ENCODE results near the gene FRMD5. TPM values are rescaled to one million over a fixed set of nuclear protein-coding genes. Genes with fewer than 3 reads are reported as not detected.

FRMD5 gene
- total RNA-seq, 1 donor from 2014 or later, result 7.8 TPM

- H3K36me3 Mint-ChIP-seq (ENCODE audit: insufficient read depth), result peaks cover 2% of the 10 kb centered on the region
- no peak for DNase-seq (ENCODE audit: low spot score, unreplicated experiment)
- no peak for TF ChIP-seq CTCF (IDR thresholded peaks at IDR 0.05; ENCODE audit: unreplicated experiment)
- no peaks in the 10 kb centered on the region for H3K27me3 Mint-ChIP-seq
- no peak overlapping the region for H3K4me3 Mint-ChIP-seq (ENCODE audit: low read depth)
- no peak overlapping the region for H3K27ac Mint-ChIP-seq
- H3K9me3 Mint-ChIP-seq (ENCODE audit: low read depth), result no peaks in the 10 kb centered on the region
- no peaks in the 10 kb centered on the region for H3K4me1 Mint-ChIP-seq (ENCODE audit: low read depth)
These were observed 8.4 kb downstream of the FRMD5 start for GRCh38 chr15:44186705-44187104.

GRCh38 chr15:44183363-44183762 is 11.7 kb downstream of the FRMD5 start:
- H3K27me3 Mint-ChIP-seq, result no peaks in the 10 kb centered on the region
- no peak overlapping the region for H3K4me3 Mint-ChIP-seq (ENCODE audit: low read depth)
- H3K36me3 Mint-ChIP-seq (ENCODE audit: insufficient read depth), result peaks cover 2% of the 10 kb centered on the region
- no peaks in the 10 kb centered on the region for H3K9me3 Mint-ChIP-seq (ENCODE audit: low read depth)
- no peak overlapping the region for H3K27ac Mint-ChIP-seq
- no peak for TF ChIP-seq CTCF (IDR thresholded peaks at IDR 0.05; ENCODE audit: unreplicated experiment)
- H3K4me1 Mint-ChIP-seq (ENCODE audit: low read depth), result no peaks in the 10 kb centered on the region
- DNase-seq (ENCODE audit: low spot score, unreplicated experiment), result no peak

- no peak for TF ChIP-seq CTCF (IDR thresholded peaks at IDR 0.05; ENCODE audit: unreplicated experiment)
- H3K4me3 Mint-ChIP-seq (ENCODE audit: low read depth), result no peak overlapping the region
- H3K27me3 Mint-ChIP-seq, result no peaks in the 10 kb centered on the region
- DNase-seq (ENCODE audit: low spot score, unreplicated experiment), result no peak
- peaks cover 2% of the 10 kb centered on the region for H3K36me3 Mint-ChIP-seq (ENCODE audit: insufficient read depth)
- no peak overlapping the region for H3K27ac Mint-ChIP-seq
- no peaks in the 10 kb centered on the region for H3K9me3 Mint-ChIP-seq (ENCODE audit: low read depth)
- H3K4me1 Mint-ChIP-seq (ENCODE audit: low read depth), result no peaks in the 10 kb centered on the region
These were observed 13.7 kb downstream of the FRMD5 start for GRCh38 chr15:44181410-44181809.

GRCh38 chr15:44177139-44177538 is 17.9 kb downstream of the FRMD5 start:
- H3K36me3 Mint-ChIP-seq (ENCODE audit: insufficient read depth), result no peaks in the 10 kb centered on the region
- TF ChIP-seq CTCF (IDR thresholded peaks at IDR 0.05; ENCODE audit: unreplicated experiment), result no peak
- H3K4me3 Mint-ChIP-seq (ENCODE audit: low read depth), result no peak overlapping the region
- no peak overlapping the region for H3K27ac Mint-ChIP-seq
- no peak for DNase-seq (ENCODE audit: low spot score, unreplicated experiment)
- H3K9me3 Mint-ChIP-seq (ENCODE audit: low read depth), result no peaks in the 10 kb centered on the region
- H3K27me3 Mint-ChIP-seq, result no peaks in the 10 kb centered on the region
- no peaks in the 10 kb centered on the region for H3K4me1 Mint-ChIP-seq (ENCODE audit: low read depth)

- no peaks in the 10 kb centered on the region for H3K4me1 Mint-ChIP-seq (ENCODE audit: low read depth)
- no peak overlapping the region for H3K27ac Mint-ChIP-seq
- no peak overlapping the region for H3K4me3 Mint-ChIP-seq (ENCODE audit: low read depth)
- no peaks in the 10 kb centered on the region for H3K27me3 Mint-ChIP-seq
- DNase-seq (ENCODE audit: low spot score, unreplicated experiment), result no peak
- no peaks in the 10 kb centered on the region for H3K36me3 Mint-ChIP-seq (ENCODE audit: insufficient read depth)
- TF ChIP-seq CTCF (IDR thresholded peaks at IDR 0.05; ENCODE audit: unreplicated experiment), result no peak
- no peaks in the 10 kb centered on the region for H3K9me3 Mint-ChIP-seq (ENCODE audit: low read depth)
These were observed 21.3 kb downstream of the FRMD5 start for GRCh38 chr15:44173813-44174212.
